Endothelial cell (in vitro differentiated cells): ENCODE data around the gene NEMP1. TPM values are rescaled to one million over a fixed set of nuclear protein-coding genes. Genes with fewer than 3 reads are reported as not detected.

ENCODE experiments used
- DNase-seq: peaks from one replicate; pipeline ENCODE4 v3.0.0; 2021; ENCODE audit warnings: low spot score
- H3K27ac Mint-ChIP-seq: one replicate; pipeline ENCODE4 v1.8.0; 2021; ENCODE audit warnings: mixed read lengths, inconsistent platforms; ENCODE audit not compliant: unreplicated experiment
- H3K27me3 Mint-ChIP-seq: one replicate; pipeline ENCODE4 v1.8.0; 2021; ENCODE audit warnings: mild to moderate bottlenecking, moderate library complexity, mixed read lengths, inconsistent platforms; ENCODE audit not compliant: unreplicated experiment
- H3K36me3 Mint-ChIP-seq: one replicate; pipeline ENCODE4 v1.8.0; 2021; ENCODE audit warnings: mild to moderate bottlenecking, low read depth, mixed read lengths, inconsistent platforms; ENCODE audit not compliant: unreplicated experiment
- H3K4me1 Mint-ChIP-seq: one replicate; pipeline ENCODE4 v1.8.0; 2021; ENCODE audit warnings: mild to moderate bottlenecking, mixed read lengths, inconsistent platforms; ENCODE audit not compliant: unreplicated experiment
- H3K4me3 Mint-ChIP-seq: one replicate; pipeline ENCODE4 v1.8.0; 2021; ENCODE audit warnings: mild to moderate bottlenecking, mixed read lengths, inconsistent platforms; ENCODE audit not compliant: unreplicated experiment
- H3K9me3 Mint-ChIP-seq: one replicate; pipeline ENCODE4 v1.8.0; 2021; ENCODE audit warnings: mixed read lengths, inconsistent platforms; ENCODE audit not compliant: unreplicated experiment
- long read RNA-seq: library from polyadenylated mRNA; unstranded; transcript quantifications from one replicate; pipeline ENCODE4 v2.0.0, GENCODE V29; 2020; ENCODE audit not compliant: unreplicated experiment
- total RNA-seq: library from RNA; stranded (reverse); fragmentation: NEBNext Ultra II Directional; extraction: Animal tissue kit (Norgen Biotek cat#: 25700); gene quantifications from one replicate; pipeline ENCODE4 v1.2.1, GENCODE V29; 2021; ENCODE audit not compliant: unreplicated experiment
- TF ChIP-seq, protein P1 (sequence below): fragments of 200-600 bp; sonication (generic); IDR thresholded peaks from one replicate; pipeline ENCODE4 v1.5.0; 2021; ENCODE audit warnings: antibody characterized with exemption; ENCODE audit not compliant: unreplicated experiment

NEMP1 gene
- 17.6 TPM for total RNA-seq
- long read RNA-seq: 0 reads

- H3K27ac Mint-ChIP-seq: peak within 1 kb of the TSS; percentile 98
- peak; percentile 88 for DNase-seq
- peaks cover 1% of the 10 kb centered on the region for H3K27me3 Mint-ChIP-seq
- H3K4me1 Mint-ChIP-seq: peaks cover 7% of the 10 kb centered on the region
- peak within 1 kb of the TSS; percentile 96 for H3K4me3 Mint-ChIP-seq
- no peaks in the 10 kb centered on the region for H3K9me3 Mint-ChIP-seq
- TF ChIP-seq, protein P1, sequence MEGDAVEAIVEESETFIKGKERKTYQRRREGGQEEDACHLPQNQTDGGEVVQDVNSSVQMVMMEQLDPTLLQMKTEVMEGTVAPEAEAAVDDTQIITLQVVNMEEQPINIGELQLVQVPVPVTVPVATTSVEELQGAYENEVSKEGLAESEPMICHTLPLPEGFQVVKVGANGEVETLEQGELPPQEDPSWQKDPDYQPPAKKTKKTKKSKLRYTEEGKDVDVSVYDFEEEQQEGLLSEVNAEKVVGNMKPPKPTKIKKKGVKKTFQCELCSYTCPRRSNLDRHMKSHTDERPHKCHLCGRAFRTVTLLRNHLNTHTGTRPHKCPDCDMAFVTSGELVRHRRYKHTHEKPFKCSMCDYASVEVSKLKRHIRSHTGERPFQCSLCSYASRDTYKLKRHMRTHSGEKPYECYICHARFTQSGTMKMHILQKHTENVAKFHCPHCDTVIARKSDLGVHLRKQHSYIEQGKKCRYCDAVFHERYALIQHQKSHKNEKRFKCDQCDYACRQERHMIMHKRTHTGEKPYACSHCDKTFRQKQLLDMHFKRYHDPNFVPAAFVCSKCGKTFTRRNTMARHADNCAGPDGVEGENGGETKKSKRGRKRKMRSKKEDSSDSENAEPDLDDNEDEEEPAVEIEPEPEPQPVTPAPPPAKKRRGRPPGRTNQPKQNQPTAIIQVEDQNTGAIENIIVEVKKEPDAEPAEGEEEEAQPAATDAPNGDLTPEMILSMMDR: no peak
- no peaks in the 10 kb centered on the region for H3K36me3 Mint-ChIP-seq
Observed at GRCh38 chr12:57078519-57079404, at the start of gene NEMP1. Gene NEMP1, minus strand, starts transcription at chr12:57078791. Its CDS starts 46 bp downstream, at chr12:57078745.

DNA sequence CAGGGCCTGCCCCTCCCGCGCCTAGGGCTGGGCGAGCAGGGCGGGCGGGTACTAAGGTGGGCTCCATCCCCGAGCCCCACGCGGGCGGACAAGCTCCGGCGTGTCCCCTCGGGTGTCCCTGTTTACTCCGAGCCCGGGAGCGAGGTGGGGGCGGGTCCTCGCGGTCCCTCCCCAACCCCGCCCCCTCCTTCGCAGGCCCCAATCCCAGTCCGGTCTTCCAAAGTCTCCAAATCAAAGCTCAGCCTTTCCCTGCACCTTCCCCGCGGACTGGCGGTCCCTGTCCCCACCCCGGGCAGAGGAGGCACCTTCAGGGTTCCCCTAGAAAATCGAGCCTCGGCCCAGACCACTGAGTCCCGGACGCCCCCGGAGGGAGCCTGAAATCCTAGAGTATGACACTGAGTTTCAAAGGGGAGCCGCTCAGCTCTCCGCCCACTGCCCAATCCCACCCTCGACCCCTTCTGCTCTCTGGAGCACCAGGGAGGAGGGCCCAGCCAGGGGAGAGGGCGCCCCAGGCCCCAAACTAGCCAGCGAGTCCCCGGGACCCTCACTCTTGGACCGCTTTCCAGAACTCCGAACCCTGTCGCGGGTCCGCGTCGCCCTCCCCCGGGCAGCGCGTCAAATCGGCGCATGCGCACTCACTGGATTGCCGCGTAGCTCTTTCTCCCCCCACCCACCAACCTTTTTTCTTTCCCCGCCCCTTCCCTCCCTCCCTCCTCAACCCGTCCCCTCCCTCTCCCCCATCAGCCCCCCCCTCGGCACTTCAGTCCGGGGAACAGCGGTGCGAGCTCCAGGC, 49.3 kb upstream of the NEMP1 start, which contains the start of gene LRP1:
LRP1 (plus strand) TSS at position 758 of the 793 bp plus-strand sequence. CDS start 482 bp downstream, outside the sequence.
- Mint-ChIP-seq H3K4me3 (peak within 1 kb of the TSS; percentile 86), H3K9me3 (no peaks in the 10 kb centered on the region), H3K27me3 (peaks cover 9% of the 10 kb centered on the region), H3K36me3 (peaks cover 6% of the 10 kb centered on the region), H3K4me1 (peaks cover 26% of the 10 kb centered on the region), H3K27ac (no peak within 1 kb of the TSS)
- DNase-seq: peak; percentile 73
- TF ChIP-seq, protein P1: no peak

- TF ChIP-seq, protein P1: no peak
- peaks cover 7% of the 10 kb centered on the region for H3K27me3 Mint-ChIP-seq
Observed at GRCh38 chr12:57127101-57127725, 48.6 kb upstream of the NEMP1 start.

GRCh38 chr12:57126561-57126960, 48.0 kb upstream of the NEMP1 start:
- no peak overlapping the region for H3K4me3 Mint-ChIP-seq
- H3K27ac Mint-ChIP-seq: no peak overlapping the region
- DNase-seq: no peak
- H3K4me1 Mint-ChIP-seq: peaks cover 14% of the 10 kb centered on the region
- peaks cover 7% of the 10 kb centered on the region for H3K27me3 Mint-ChIP-seq
- H3K9me3 Mint-ChIP-seq: no peaks in the 10 kb centered on the region
- TF ChIP-seq, protein P1: no peak
- H3K36me3 Mint-ChIP-seq: no peaks in the 10 kb centered on the region

More at GRCh38 chr12:57127101-57127725, 48.6 kb upstream of the NEMP1 start:
- H3K4me1 Mint-ChIP-seq: peaks cover 19% of the 10 kb centered on the region
- H3K36me3 Mint-ChIP-seq: no peaks in the 10 kb centered on the region
- no peaks in the 10 kb centered on the region for H3K9me3 Mint-ChIP-seq
- peak; percentile 63 for DNase-seq
- no peak overlapping the region for H3K27ac Mint-ChIP-seq
- peak overlapping the region; percentile 86 for H3K4me3 Mint-ChIP-seq
